Fibroblast of lung (primary cell): ENCODE measurements around the gene FER. TPM values are rescaled to one million over a fixed set of nuclear protein-coding genes. Genes with fewer than 3 reads are reported as not detected.
"Not testable (repeated sequence)": the region's sequence is repeated elsewhere in the genome, so short reads cannot be mapped to it uniquely, and the experiment has no call there.

Experiments used
- DNase-seq, 2 donors: peaks; one replicate each; pipeline versions ENCODE4 v3.0.0 to v3.0.0-alpha.2; 2010; ENCODE audit warnings: low read depth in 2 of 2
- H2AFZ ChIP-seq: 2 replicates; pipeline ENCODE4 v1.5.1; 2012; ENCODE audit warnings: low read length, control low read depth, inconsistent platforms
- H3K27ac ChIP-seq: 2 replicates; pipeline ENCODE4 v1.5.1; 2011; ENCODE audit warnings: low read length, control low read depth; ENCODE audit not compliant: insufficient read depth
- H3K27me3 ChIP-seq: 2 replicates; pipeline ENCODE4 v1.5.1; 2011; ENCODE audit warnings: mild to moderate bottlenecking, low read length; ENCODE audit not compliant: control insufficient read depth, insufficient read depth
- H3K36me3 ChIP-seq: 2 replicates; pipeline ENCODE4 v1.5.1; 2011; ENCODE audit warnings: low read length; ENCODE audit not compliant: control insufficient read depth, insufficient read depth
- H3K4me1 ChIP-seq: 2 replicates; pipeline ENCODE4 v1.5.1; 2011; ENCODE audit warnings: low read length; ENCODE audit not compliant: control insufficient read depth, insufficient read depth; ENCODE audit errors: extremely low read depth
- H3K4me2 ChIP-seq: 2 replicates; pipeline ENCODE4 v1.5.1; 2011; ENCODE audit warnings: low read length, control low read depth; ENCODE audit not compliant: insufficient read depth; ENCODE audit errors: extremely low read depth
- H3K4me3 ChIP-seq, 4 experiments: fragments of 200-600 bp in 1 of 4; sonication (generic) in 1 of 4; replicated peaks in 1 of 4; 2 replicates each; pipeline ENCODE4 v1.5.1; 2011 to 2016; ENCODE audit warnings: low read length in 4 of 4, low read depth in 3 of 4, mild to moderate bottlenecking in 3 of 4, control low read depth in 2 of 4, inconsistent platforms in 1 of 4, mixed read lengths in 1 of 4; ENCODE audit not compliant: insufficient read depth in 1 of 4; ENCODE audit errors: control extremely low read depth in 1 of 4
- H3K79me2 ChIP-seq: 2 replicates; pipeline ENCODE4 v1.5.1; 2012; ENCODE audit warnings: mild to moderate bottlenecking, low read length, inconsistent platforms; ENCODE audit not compliant: control insufficient read depth, insufficient read depth
- H3K9ac ChIP-seq: 2 replicates; pipeline ENCODE4 v1.5.1; 2011; ENCODE audit warnings: mild to moderate bottlenecking, low read length, control low read depth; ENCODE audit not compliant: insufficient read depth
- H3K9me3 ChIP-seq: 2 replicates; pipeline ENCODE4 v1.5.1; 2012; ENCODE audit warnings: low read depth, low read length; ENCODE audit not compliant: control insufficient read depth, insufficient read depth
- H4K20me1 ChIP-seq: 2 replicates; pipeline ENCODE4 v1.5.1; 2011; ENCODE audit warnings: low read length; ENCODE audit not compliant: control insufficient read depth, insufficient read depth; ENCODE audit errors: extremely low read depth
- CTCF ChIP-seq, 2 donors: IDR thresholded peaks in 1 of 2; conservative IDR thresholded peaks in 1 of 2; 1 replicate in 1 of 2; 2 replicates in 1 of 2; pipeline ENCODE4 v1.5.1; 2011 to 2012; ENCODE audit warnings: low read length in 2 of 2, control low read depth in 1 of 2, inconsistent platforms in 1 of 2, low read depth in 1 of 2, mild to moderate bottlenecking in 1 of 2
- EZH2 ChIP-seq: IDR thresholded peaks from 2 replicates; pipeline ENCODE4 v1.5.1; 2012; ENCODE audit warnings: low read length, control low read depth, mild to moderate bottlenecking; ENCODE audit errors: missing control alignments
- polyA plus RNA-seq, 2 donors: library from polyadenylated mRNA; depleted of rRNA in 1 of 2; stranded (reverse) in 1 of 2; unstranded in 1 of 2; fragments of >200 nt; gene quantifications; 2 replicates each; pipeline ENCODE4 v1.2.1, GENCODE V29; 2011 to 2012; ENCODE audit warnings: missing spikeins in 1 of 2
- total RNA-seq: library from RNA; depleted of rRNA; stranded (reverse); fragments of >200 nt; gene quantifications from 2 replicates; pipeline ENCODE4 v1.2.1, GENCODE V29; 2014

Gene FER
- total and polyA plus RNA-seq, 2 donors (not counting 1 experiment from before 2014, with no cell fraction given) = 12.2 to 21.3 TPM

GRCh38 chr5:108769352-108769751, 21.7 kb downstream of the FER start:
- peak overlapping the region; percentile 49 for H3K4me2 ChIP-seq
- peaks cover 10% of the 10 kb centered on the region for H3K79me2 ChIP-seq
- H3K9me3 ChIP-seq = no peaks in the 10 kb centered on the region
- H3K9ac ChIP-seq = no peak overlapping the region
- H3K4me1 ChIP-seq = no peaks in the 10 kb centered on the region
- H3K4me3 ChIP-seq = no peak overlapping the region
- no peaks in the 10 kb centered on the region for H3K36me3 ChIP-seq
- TF ChIP-seq EZH2 = no peak
- TF ChIP-seq CTCF (conservative IDR thresholded peaks at IDR 0.05 in 1 of 2, IDR thresholded peaks at IDR 0.05 in 1 of 2; ENCODE audit: low read depth in 1 of 2, low read length in 2 of 2) = no peak
- DNase-seq = no peak
- no peaks in the 10 kb centered on the region for H4K20me1 ChIP-seq
- no peaks in the 10 kb centered on the region for H3K27me3 ChIP-seq
- no peak overlapping the region for H2AFZ ChIP-seq
- H3K27ac ChIP-seq = no peak overlapping the region

GRCh38 chr5:108772626-108773025, 24.9 kb downstream of the FER start:
- H3K36me3 ChIP-seq = no peaks in the 10 kb centered on the region
- no peaks in the 10 kb centered on the region for H4K20me1 ChIP-seq
- H3K4me1 ChIP-seq = no peaks in the 10 kb centered on the region
- no peak for DNase-seq
- no peak overlapping the region for H2AFZ ChIP-seq
- no peak overlapping the region for H3K4me2 ChIP-seq
- no peak overlapping the region for H3K4me3 ChIP-seq
- no peak for TF ChIP-seq EZH2
- no peak for TF ChIP-seq CTCF (conservative IDR thresholded peaks at IDR 0.05 in 1 of 2, IDR thresholded peaks at IDR 0.05 in 1 of 2; ENCODE audit: low read depth in 1 of 2, low read length in 2 of 2)
- no peaks in the 10 kb centered on the region for H3K27me3 ChIP-seq
- H3K9ac ChIP-seq = no peak overlapping the region
- H3K79me2 ChIP-seq = peaks cover 15% of the 10 kb centered on the region
- no peaks in the 10 kb centered on the region for H3K9me3 ChIP-seq
- no peak overlapping the region for H3K27ac ChIP-seq

GRCh38 chr5:108773330-108773729, 25.6 kb downstream of the FER start:
- DNase-seq = no peak
- H2AFZ ChIP-seq = no peak overlapping the region
- H3K79me2 ChIP-seq = peaks cover 12% of the 10 kb centered on the region
- no peaks in the 10 kb centered on the region for H3K27me3 ChIP-seq
- H3K9me3 ChIP-seq = no peaks in the 10 kb centered on the region
- H3K36me3 ChIP-seq = no peaks in the 10 kb centered on the region
- no peak overlapping the region for H3K4me2 ChIP-seq
- TF ChIP-seq CTCF (conservative IDR thresholded peaks at IDR 0.05 in 1 of 2, IDR thresholded peaks at IDR 0.05 in 1 of 2; ENCODE audit: low read depth in 1 of 2, low read length in 2 of 2) (no peak), EZH2 (no peak)
- H4K20me1 ChIP-seq = no peaks in the 10 kb centered on the region
- no peak overlapping the region for H3K4me3 ChIP-seq
- H3K27ac ChIP-seq = no peak overlapping the region
- H3K4me1 ChIP-seq = no peaks in the 10 kb centered on the region
- no peak overlapping the region for H3K9ac ChIP-seq

- not testable (repeated sequence) for H3K4me1 ChIP-seq, H2AFZ ChIP-seq, H3K27ac ChIP-seq, H3K9me3 ChIP-seq, H3K4me2 ChIP-seq, DNase-seq, H3K27me3 ChIP-seq, H3K4me3 ChIP-seq, H4K20me1 ChIP-seq, H3K36me3 ChIP-seq, H3K9ac ChIP-seq
- peaks cover 12% of the 10 kb centered on the region for H3K79me2 ChIP-seq
These were observed 26.4 kb downstream of the FER start for GRCh38 chr5:108774079-108774478.

- H3K9me3 ChIP-seq, H3K4me2 ChIP-seq, DNase-seq, H3K27ac ChIP-seq, H3K4me1 ChIP-seq, H3K27me3 ChIP-seq, H2AFZ ChIP-seq, H3K4me3 ChIP-seq, H4K20me1 ChIP-seq, H3K36me3 ChIP-seq, H3K9ac ChIP-seq: not testable (repeated sequence)
- H3K79me2 ChIP-seq = peaks cover 17% of the 10 kb centered on the region
These were observed 29.9 kb downstream of the FER start for GRCh38 chr5:108777582-108777981.
